Astrocyte (in vitro differentiated cells and primary cell): ENCODE measurements around the gene PNPLA7.

Experiments
- CTCF ChIP-seq: IDR thresholded peaks from 2 replicates; pipeline ENCODE4 v1.5.1; 2011; ENCODE audit warnings: low read depth, mild to moderate bottlenecking, inconsistent platforms, low read length, moderate library complexity; ENCODE audit not compliant: insufficient read depth
- EZH2 ChIP-seq: IDR thresholded peaks from 2 replicates; pipeline ENCODE4 v1.6.1; 2012; ENCODE audit warnings: mild to moderate bottlenecking, low read length, inconsistent platforms; ENCODE audit not compliant: insufficient read depth

- TF ChIP-seq CTCF (no peak), EZH2 (no peak)
Observed at GRCh38 chr9:137436761-137437600, 113.2 kb downstream of the PNPLA7 start.
